Endodermal cell (in vitro differentiated cells): ENCODE data around the gene DOCK9. TPM values are rescaled to one million over a fixed set of nuclear protein-coding genes. Genes with fewer than 3 reads are reported as not detected.

Experiments used
- DNase-seq: peaks from one replicate; pipeline ENCODE4 v3.0.0-alpha.2; 2017
- H3K27ac ChIP-seq: 2 replicates; pipeline ENCODE4 v1.5.1; 2013; ENCODE audit warnings: mild to moderate bottlenecking, low read depth, low read length, moderate library complexity
- H3K27me3 ChIP-seq: 2 replicates; pipeline ENCODE4 v1.6.1; 2013; ENCODE audit warnings: mild to moderate bottlenecking, low read length, moderate library complexity; ENCODE audit not compliant: insufficient read depth, control insufficient read depth, poor library complexity, severe bottlenecking
- H3K36me3 ChIP-seq: 2 replicates; pipeline ENCODE4 v1.7.0; 2013; ENCODE audit warnings: mild to moderate bottlenecking, low read length, moderate library complexity; ENCODE audit not compliant: control insufficient read depth, insufficient read depth
- H3K4me1 ChIP-seq: one replicate; pipeline ENCODE4 v1.7.0; 2013; ENCODE audit warnings: low read length; ENCODE audit not compliant: control insufficient read depth, insufficient read depth
- H3K4me3 ChIP-seq: 2 replicates; pipeline ENCODE4 v1.5.1; 2013; ENCODE audit warnings: mild to moderate bottlenecking, low read length, moderate library complexity
- H3K9ac ChIP-seq: 2 replicates; pipeline ENCODE4 v1.6.1; 2013; ENCODE audit warnings: mild to moderate bottlenecking, low read length, moderate library complexity; ENCODE audit not compliant: poor library complexity, severe bottlenecking; ENCODE audit errors: extremely low read depth
- H3K9me3 ChIP-seq: 2 replicates; pipeline ENCODE4 v1.6.1; 2013; ENCODE audit warnings: mild to moderate bottlenecking, low read length, moderate library complexity; ENCODE audit not compliant: control insufficient read depth
- H3K27ac Mint-ChIP-seq: 2 replicates; pipeline ENCODE4 v1.8.0; 2020; ENCODE audit warnings: mixed read lengths
- H3K27me3 Mint-ChIP-seq: 2 replicates; pipeline ENCODE4 v1.8.0; 2021; ENCODE audit warnings: mild to moderate bottlenecking, mixed read lengths; ENCODE audit not compliant: insufficient read depth
- H3K36me3 Mint-ChIP-seq: 2 replicates; pipeline ENCODE4 v1.8.0; 2020; ENCODE audit warnings: low read depth, mixed read lengths
- H3K4me1 Mint-ChIP-seq: 2 replicates; pipeline ENCODE4 v1.8.0; 2020; ENCODE audit warnings: mixed read lengths
- H3K4me3 Mint-ChIP-seq: 2 replicates; pipeline ENCODE4 v1.8.0; 2020; ENCODE audit warnings: mild to moderate bottlenecking, moderate library complexity, mixed read lengths
- H3K9me3 Mint-ChIP-seq: 2 replicates; pipeline ENCODE4 v1.8.0; 2020; ENCODE audit warnings: mild to moderate bottlenecking, mixed read lengths
- CTCF ChIP-seq: fragments of 200-600 bp; sonication (generic); conservative IDR thresholded peaks from 2 replicates; pipeline ENCODE4 v1.5.0; 2021; ENCODE audit warnings: antibody characterized with exemption, mild to moderate bottlenecking
- WGBS, 2 experiments: methylation state at CpG; one replicate each; pipeline versions ENCODE4 v1.1.5 to v1.1.7; 2013; ENCODE audit warnings: missing lambda C conversion rate in 2 of 2, mixed read lengths in 1 of 2; ENCODE audit not compliant: insufficient coverage in 1 of 2, insufficient read length in 1 of 2; 5-methylcytosine and 5-hydroxymethylcytosine counted together
- total RNA-seq, 2 donors: library from RNA; stranded (reverse); fragmentation: NEBNext Ultra II Directional in 1 of 2; extraction: Animal tissue kit (Norgen Biotek cat#: 25700) in 1 of 2; gene quantifications; 2 replicates in 1 of 2; 3 replicates in 1 of 2; pipeline ENCODE4 v1.2.1, GENCODE V29; 2021

DOCK9 gene
- total RNA-seq, 2 donors from 2014 or later, result 15.6 to 22.5 TPM

GRCh38 chr13:98938801-98939200 lies 39.1 kb downstream of the DOCK9 start:
- Mint-ChIP-seq H3K4me1 (peaks cover 28% of the 10 kb centered on the region), H3K4me3 (no peak overlapping the region), H3K27ac (no peak overlapping the region), H3K36me3 (no peaks in the 10 kb centered on the region), H3K9me3 (no peaks in the 10 kb centered on the region), H3K27me3 (no peaks in the 10 kb centered on the region)
- Histone ChIP-seq H3K4me3 (no peak overlapping the region), H3K4me1 (peaks cover 6% of the 10 kb centered on the region), H3K9me3 (peaks cover 9% of the 10 kb centered on the region), H3K27me3 (no peaks in the 10 kb centered on the region), H3K27ac (no peak overlapping the region), H3K9ac (no peak overlapping the region), H3K36me3 (no peaks in the 10 kb centered on the region)
- peak; percentile 84 for DNase-seq
- WGBS, 2 experiments, result 83 to 97% methylated on average over 3 of the region's 3 CpGs
- no peak for TF ChIP-seq CTCF

- Mint-ChIP-seq H3K4me3 (peak overlapping the region; percentile 12), H3K4me1 (peaks cover 28% of the 10 kb centered on the region), H3K27ac (peak overlapping the region; percentile 87), H3K36me3 (no peaks in the 10 kb centered on the region), H3K9me3 (no peaks in the 10 kb centered on the region), H3K27me3 (no peaks in the 10 kb centered on the region)
- DNase-seq, result peak; percentile 94
- Histone ChIP-seq H3K9ac (peak overlapping the region; percentile 26), H3K4me1 (peaks cover 6% of the 10 kb centered on the region), H3K27ac (peak overlapping the region; percentile 29), H3K4me3 (no peak overlapping the region), H3K27me3 (no peaks in the 10 kb centered on the region), H3K36me3 (no peaks in the 10 kb centered on the region), H3K9me3 (peaks cover 15% of the 10 kb centered on the region)
- TF ChIP-seq CTCF, result no peak
- 0 to 44% methylated on average over 2 to 6 of the region's 6 CpGs for WGBS, 2 experiments
Measured at GRCh38 chr13:98937911-98938381, 39.9 kb downstream of the DOCK9 start.

GRCh38 chr13:98934243-98934642 lies 43.6 kb downstream of the DOCK9 start:
- TF ChIP-seq CTCF, result no peak
- 83 to 90% methylated on average over 2 to 3 of the region's 3 CpGs for WGBS, 2 experiments
- H3K27ac Mint-ChIP-seq, result no peak overlapping the region

More at GRCh38 chr13:98934243-98934642, 43.6 kb downstream of the DOCK9 start:
- Histone ChIP-seq H3K27ac (no peak overlapping the region), H3K9ac (no peak overlapping the region), H3K9me3 (peaks cover 15% of the 10 kb centered on the region), H3K4me1 (peaks cover 6% of the 10 kb centered on the region), H3K36me3 (no peaks in the 10 kb centered on the region), H3K27me3 (no peaks in the 10 kb centered on the region), H3K4me3 (no peak overlapping the region)
- no peaks in the 10 kb centered on the region for H3K27me3 Mint-ChIP-seq
- no peak overlapping the region for H3K4me3 Mint-ChIP-seq
- H3K9me3 Mint-ChIP-seq, result peaks cover 1% of the 10 kb centered on the region
- H3K4me1 Mint-ChIP-seq, result peaks cover 21% of the 10 kb centered on the region
- H3K36me3 Mint-ChIP-seq, result no peaks in the 10 kb centered on the region
- no peak for DNase-seq
